Ectodermal cell (in vitro differentiated cells): ENCODE measurements around the gene MRTFB.

Experiments
- H3K27ac ChIP-seq: 2 replicates; pipeline ENCODE4 v1.7.0; 2013; ENCODE audit warnings: mild to moderate bottlenecking, low read depth, low read length; ENCODE audit not compliant: insufficient read depth, poor library complexity, severe bottlenecking
- H3K27me3 ChIP-seq: 2 replicates; pipeline ENCODE4 v1.7.0; 2013; ENCODE audit warnings: mild to moderate bottlenecking, low read length; ENCODE audit not compliant: insufficient read depth, control insufficient read depth, poor library complexity, severe bottlenecking
- H3K36me3 ChIP-seq: one replicate; pipeline ENCODE4 v1.7.0; 2013; ENCODE audit warnings: low read length; ENCODE audit not compliant: control insufficient read depth, insufficient read depth
- H3K4me1 ChIP-seq: one replicate; pipeline ENCODE4 v1.7.0; 2013; ENCODE audit warnings: low read length; ENCODE audit not compliant: control insufficient read depth, insufficient read depth
- H3K4me3 ChIP-seq: 2 replicates; pipeline ENCODE4 v1.7.0; 2013; ENCODE audit warnings: low read depth, low read length, control low read depth; ENCODE audit not compliant: insufficient read depth
- H3K9me3 ChIP-seq: 2 replicates; pipeline ENCODE4 v1.7.0; 2013; ENCODE audit warnings: mild to moderate bottlenecking, low read length, moderate library complexity; ENCODE audit not compliant: control insufficient read depth
- WGBS, 2 experiments: methylation state at CpG; one replicate each; pipeline ENCODE4 v1.1.7; 2013; ENCODE audit warnings: missing lambda C conversion rate in 2 of 2; 5-methylcytosine and 5-hydroxymethylcytosine counted together

MRTFB gene

DNA sequence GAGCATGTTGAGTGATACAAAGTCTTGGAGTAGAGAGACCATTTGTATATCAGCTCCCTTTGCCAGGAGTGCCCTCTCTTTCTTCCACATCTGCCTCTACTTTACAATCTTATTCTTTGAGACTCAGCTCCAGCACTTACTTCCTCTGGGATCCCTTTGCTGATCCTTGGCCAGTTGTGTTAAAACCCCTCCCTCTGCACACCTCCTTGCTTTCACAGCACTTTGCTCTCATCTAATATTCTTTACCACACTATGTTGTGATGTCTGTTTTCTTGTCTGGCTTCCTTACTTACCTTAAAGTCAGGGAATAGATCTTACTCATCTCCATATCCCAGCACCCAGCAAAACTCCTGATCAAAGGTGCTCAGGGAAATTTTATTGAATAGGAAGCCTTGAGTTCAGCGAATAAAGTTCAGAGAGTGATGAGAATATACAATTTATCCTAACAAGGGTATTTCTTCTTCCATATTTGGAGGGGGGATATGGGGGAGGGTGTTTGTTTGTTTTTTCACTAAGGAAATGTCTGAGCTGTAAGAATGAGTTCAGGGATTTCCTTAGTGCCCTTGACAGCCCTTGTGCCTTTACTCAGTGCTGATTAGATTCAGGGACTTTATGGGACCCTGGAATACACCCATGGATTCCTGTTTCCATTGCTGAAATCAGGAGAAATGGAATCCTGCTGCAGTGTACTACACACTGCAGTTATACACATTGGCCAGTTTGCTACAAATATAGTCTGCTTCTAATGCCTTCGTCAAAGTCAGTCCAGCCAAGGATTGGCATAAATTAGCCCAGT is 32.0 kb downstream of the MRTFB start:
- Histone ChIP-seq H3K27ac (no peak overlapping the region), H3K9me3 (no peaks in the 10 kb centered on the region), H3K4me1 (peaks cover 1% of the 10 kb centered on the region), H3K36me3 (no peaks in the 10 kb centered on the region), H3K4me3 (no peak overlapping the region), H3K27me3 (no peaks in the 10 kb centered on the region)
- 89 to 96% methylated on average over 2 of the region's 2 CpGs for WGBS, 2 experiments

GRCh38 chr16:14104066-14104465 is 32.9 kb downstream of the MRTFB start:
- no peaks in the 10 kb centered on the region for H3K27me3 ChIP-seq
- H3K27ac ChIP-seq, result no peak overlapping the region
- H3K9me3 ChIP-seq, result no peaks in the 10 kb centered on the region

GRCh38 chr16:14105760-14106375 is 34.7 kb downstream of the MRTFB start:
- Histone ChIP-seq H3K4me1 (peaks cover 7% of the 10 kb centered on the region), H3K27me3 (no peaks in the 10 kb centered on the region), H3K9me3 (no peaks in the 10 kb centered on the region), H3K27ac (no peak overlapping the region), H3K4me3 (no peak overlapping the region), H3K36me3 (no peaks in the 10 kb centered on the region)
- WGBS, 2 experiments, result 95 to 96% methylated on average over 3 of the region's 3 CpGs

More at GRCh38 chr16:14104066-14104465, 32.9 kb downstream of the MRTFB start:
- H3K4me3 ChIP-seq, result no peak overlapping the region
- no peaks in the 10 kb centered on the region for H3K4me1 ChIP-seq
- H3K36me3 ChIP-seq, result no peaks in the 10 kb centered on the region

- Histone ChIP-seq H3K36me3 (no peaks in the 10 kb centered on the region), H3K4me3 (no peak overlapping the region), H3K4me1 (peaks cover 11% of the 10 kb centered on the region), H3K9me3 (no peaks in the 10 kb centered on the region), H3K27me3 (no peaks in the 10 kb centered on the region), H3K27ac (no peak overlapping the region)
- WGBS, 2 experiments, result 92 to 96% methylated on average over 3 of the region's 3 CpGs
Observed at GRCh38 chr16:14106457-14106856, 35.3 kb downstream of the MRTFB start.

- Histone ChIP-seq H3K36me3 (no peaks in the 10 kb centered on the region), H3K27me3 (no peaks in the 10 kb centered on the region), H3K4me3 (no peak overlapping the region), H3K27ac (no peak overlapping the region), H3K4me1 (peaks cover 11% of the 10 kb centered on the region), H3K9me3 (no peaks in the 10 kb centered on the region)
- WGBS, 2 experiments, result 91 to 93% methylated on average over 8 of the region's 8 CpGs
Observed at GRCh38 chr16:14106961-14107360, 35.8 kb downstream of the MRTFB start.

DNA sequence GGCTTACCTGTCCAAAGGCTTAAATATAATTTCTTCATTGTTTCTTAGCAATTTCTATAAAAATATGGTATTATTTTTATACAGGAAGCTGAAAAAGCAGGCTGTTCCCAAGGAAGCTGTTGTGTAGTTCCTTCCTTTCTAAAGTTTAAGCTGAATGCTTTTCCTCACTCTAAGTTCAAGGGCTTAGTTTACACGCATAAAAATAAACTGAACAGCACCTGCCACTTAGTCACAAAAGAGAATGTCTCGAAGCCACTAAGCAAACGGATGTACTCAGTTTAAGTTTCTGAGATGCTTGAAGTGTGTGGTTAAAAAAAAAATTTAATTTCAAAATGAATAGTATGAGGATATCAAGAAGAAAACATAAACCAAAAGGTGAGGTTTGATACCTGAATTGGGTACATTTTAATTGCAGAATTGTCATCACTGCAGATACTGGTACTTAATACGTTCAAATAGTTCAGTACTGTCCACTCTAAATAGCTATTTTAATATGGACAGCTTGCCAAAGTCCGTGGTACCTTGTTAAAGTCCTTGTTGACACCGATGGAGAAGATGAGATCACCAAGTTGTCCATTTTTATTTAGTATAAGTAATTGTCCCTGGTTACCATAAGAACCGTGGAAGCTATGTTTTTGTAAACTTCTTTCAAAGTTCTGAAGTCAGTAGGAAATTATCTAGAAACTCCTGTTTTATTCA is 38.1 kb downstream of the MRTFB start:
- Histone ChIP-seq H3K27ac (no peak overlapping the region), H3K27me3 (no peaks in the 10 kb centered on the region), H3K4me1 (peaks cover 11% of the 10 kb centered on the region), H3K9me3 (no peaks in the 10 kb centered on the region), H3K36me3 (no peaks in the 10 kb centered on the region), H3K4me3 (no peak overlapping the region)
- WGBS, 2 experiments, result 95 to 96% methylated on average over 7 of the region's 7 CpGs

DNA sequence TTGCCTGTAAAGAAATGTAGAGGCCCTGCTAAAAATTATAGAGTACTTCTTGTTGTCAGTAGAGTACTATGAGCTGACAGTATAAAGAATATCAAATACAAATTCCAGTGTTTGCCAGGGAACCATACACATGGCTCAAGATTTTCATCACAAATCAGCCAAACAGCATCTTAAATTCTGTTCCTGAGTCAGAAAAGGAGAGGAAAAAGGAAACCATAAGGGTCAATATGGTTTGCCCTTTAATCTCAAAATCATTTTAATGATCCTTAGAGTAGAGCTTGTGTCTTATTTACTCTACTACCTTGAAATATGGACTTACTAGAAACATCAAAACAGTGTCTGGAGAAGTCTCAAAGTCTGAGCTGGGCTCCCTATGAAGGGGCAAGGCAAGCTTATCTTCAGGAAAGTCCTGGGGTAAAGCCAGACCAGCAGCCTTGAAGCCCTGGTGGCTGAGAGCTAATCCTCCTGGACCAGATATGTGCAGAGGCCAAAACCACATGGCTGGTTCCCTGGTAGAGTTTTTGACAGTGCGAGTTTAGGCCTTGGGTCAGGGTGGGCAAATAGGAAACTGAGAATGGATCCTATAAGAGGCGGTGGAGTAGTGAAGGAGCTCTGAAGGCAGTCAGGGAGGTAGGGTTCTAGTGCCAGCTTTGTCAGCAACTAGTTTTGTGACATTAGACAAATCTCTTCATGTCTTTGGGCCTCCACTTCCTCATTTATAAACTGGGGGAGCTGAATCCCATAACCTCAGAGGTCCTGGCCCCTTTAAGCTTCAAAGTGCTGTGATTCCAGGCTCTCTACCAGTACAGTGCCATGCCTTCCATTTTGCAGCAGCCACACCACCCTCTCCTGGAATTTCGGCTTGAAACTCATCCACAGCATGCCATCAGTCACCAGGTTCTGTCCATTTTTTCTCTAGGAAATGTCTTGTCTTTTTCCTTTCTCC is 38.9 kb downstream of the MRTFB start:
- H3K27ac ChIP-seq, result no peak overlapping the region
- 85 to 91% methylated on average over 3 of the region's 3 CpGs for WGBS, 2 experiments

DNA sequence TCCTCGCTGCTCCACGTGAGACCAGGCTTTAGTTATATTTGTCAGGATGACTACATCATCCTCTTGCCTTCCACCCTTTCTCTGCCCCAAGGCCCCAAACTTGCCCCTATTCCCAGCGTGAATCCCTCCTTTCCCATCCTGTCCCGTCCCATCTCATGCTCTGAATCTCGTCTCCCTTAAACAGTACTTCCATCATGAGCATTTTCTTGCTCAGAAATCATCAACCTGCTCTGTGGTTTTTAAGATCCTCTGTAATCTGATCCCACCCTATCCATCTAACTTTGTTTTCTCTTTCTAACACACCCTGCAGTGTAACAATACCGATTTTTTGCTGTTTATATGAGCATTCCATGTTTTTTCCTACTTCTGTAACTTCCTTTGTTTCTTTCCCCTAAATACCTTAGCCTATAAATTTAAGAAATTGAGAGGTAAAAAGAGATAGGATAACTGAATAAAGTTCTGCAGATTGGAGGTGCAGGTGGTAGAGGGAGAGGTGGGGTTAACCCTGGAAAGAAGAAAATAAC is 39.7 kb downstream of the MRTFB start:
- no peak overlapping the region for H3K27ac ChIP-seq
- WGBS, 2 experiments, result 78 to 81% methylated on average over 6 of the region's 6 CpGs
- H3K36me3 ChIP-seq, result no peaks in the 10 kb centered on the region
- no peak overlapping the region for H3K4me3 ChIP-seq
- no peaks in the 10 kb centered on the region for H3K9me3 ChIP-seq
- H3K4me1 ChIP-seq, result peaks cover 11% of the 10 kb centered on the region
- no peaks in the 10 kb centered on the region for H3K27me3 ChIP-seq

More for the DNA sequence above, 38.9 kb downstream of the MRTFB start:
- no peaks in the 10 kb centered on the region for H3K27me3 ChIP-seq
- peaks cover 11% of the 10 kb centered on the region for H3K4me1 ChIP-seq
- H3K4me3 ChIP-seq, result no peak overlapping the region
- H3K36me3 ChIP-seq, result no peaks in the 10 kb centered on the region
- no peaks in the 10 kb centered on the region for H3K9me3 ChIP-seq

GRCh38 chr16:14111713-14112538 is 40.8 kb downstream of the MRTFB start:
- Histone ChIP-seq H3K4me1 (peaks cover 11% of the 10 kb centered on the region), H3K36me3 (no peaks in the 10 kb centered on the region), H3K27me3 (no peaks in the 10 kb centered on the region), H3K27ac (no peak overlapping the region), H3K9me3 (no peaks in the 10 kb centered on the region), H3K4me3 (no peak overlapping the region)
- 94 to 96% methylated on average over 14 of the region's 14 CpGs for WGBS, 2 experiments
